Pancreas (tissue), 10 donors: ENCODE measurements around the gene WFDC10B. TPM values are rescaled to one million over a fixed set of nuclear protein-coding genes. Genes with fewer than 3 reads are reported as not detected.
"Not testable (repeated sequence)": the region's sequence is repeated elsewhere in the genome, so short reads cannot be mapped to it uniquely, and the experiment has no call there.

Experiments used
- ATAC-seq, 4 donors: fragments of 200-7000 bp; cut with Tn5 transposase; one replicate each; pipeline versions ENCODE4 v1.8.0 to v1.9.1; 2020; ENCODE audit warnings: mild to moderate bottlenecking in 4 of 4, moderate library complexity in 4 of 4
- DNase-seq, 6 donors: peaks; one replicate each; pipeline ENCODE4 v3.0.0-alpha.2; 2020
- FAIRE-seq: peaks from 2 replicates; lab custom pipeline; 2012; peaks lifted over from hg19 to GRCh38; lab: Jason Lieb, UNC
- H3K27ac ChIP-seq, 4 donors: fragments of 200-600 bp; sonication (generic); 1 replicate in 3 of 4; 2 replicates in 1 of 4; pipeline versions ENCODE4 v1.5.0 to v1.8.0; 2020
- H3K27me3 ChIP-seq, 4 donors: fragments of 200-600 bp; one replicate each; pipeline ENCODE4 v1.8.0; 2021
- H3K36me3 ChIP-seq, 3 donors: fragments of 200-600 bp; sonication (generic) in 1 of 3; one replicate each; pipeline versions ENCODE4 v1.5.0 to v1.8.0; 2020 to 2021
- H3K4me1 ChIP-seq, 3 donors: fragments of 200-600 bp; one replicate each; pipeline ENCODE4 v1.8.0; 2021
- H3K4me3 ChIP-seq, 4 donors: fragments of 200-600 bp; sonication (generic) in 2 of 4; one replicate each; pipeline versions ENCODE4 v1.5.0 to v1.8.0; 2020 to 2021
- H3K9me3 ChIP-seq, 4 donors: fragments of 200-600 bp; one replicate each; pipeline ENCODE4 v1.8.0; 2021
- whole genome bisulfite sequencing, 2 donors: extraction: QIAGEN DNeasy Blood & Tissue Kit; methylation state at CpG; one replicate each; pipeline ENCODE4 v1.1.7; 2013; 5-methylcytosine and 5-hydroxymethylcytosine counted together
- intact Hi-C, 3 donors: fragments of 100-400 bp; cut with DNase I; formaldehyde crosslinking; loops; one replicate each; pipeline versions ENCODE4 v1.11.1 to v1.14.2; 2022
- polyA plus RNA-seq, 2 donors: library from polyadenylated mRNA; stranded (reverse); fragments of 200-250 nt; gene quantifications; one replicate each; pipeline ENCODE4 v1.2.3, GENCODE V29; 2013
- total RNA-seq, 6 donors: library from RNA; stranded (reverse); fragmentation: NEBNext Ultra II Directional in 4 of 6; extraction: Animal tissue kit (Norgen Biotek cat#: 25700) in 4 of 6; gene quantifications; one replicate each; pipeline versions ENCODE4 v1.2.1 to v1.2.4, GENCODE V29; 2021 to 2023
- TF ChIP-seq, protein P1 (sequence below), 4 donors: fragments of 200-600 bp; sonication (generic) in 3 of 4; IDR thresholded peaks; one replicate each; pipeline versions ENCODE4 v1.5.0 to v1.8.0; 2021; ENCODE audit warnings: antibody characterized with exemption in 4 of 4
- donor health status: healthy with polysubstance abuse.
- donor health status: DM: no; HTN: no; CAD: no; lungs with moderate emphysema.
- donor health status: DM: no; HTN: no; CAD: no.
- donor health status: control.
- donor health status: control.
- donor health status: Bipolar disorder and iron deficiency.
- donor health status: DM: yes; HTN: yes; CAD: no.
- donor health status: DM: no; HTN: no; CAD: no.
- donor health status: DM: no; HTN: no; CAD: no.
- donor health status: DM: yes; HTN: yes; CAD: no.

WFDC10B gene
- total and polyA plus RNA-seq, 8 donors = not detected

DNA sequence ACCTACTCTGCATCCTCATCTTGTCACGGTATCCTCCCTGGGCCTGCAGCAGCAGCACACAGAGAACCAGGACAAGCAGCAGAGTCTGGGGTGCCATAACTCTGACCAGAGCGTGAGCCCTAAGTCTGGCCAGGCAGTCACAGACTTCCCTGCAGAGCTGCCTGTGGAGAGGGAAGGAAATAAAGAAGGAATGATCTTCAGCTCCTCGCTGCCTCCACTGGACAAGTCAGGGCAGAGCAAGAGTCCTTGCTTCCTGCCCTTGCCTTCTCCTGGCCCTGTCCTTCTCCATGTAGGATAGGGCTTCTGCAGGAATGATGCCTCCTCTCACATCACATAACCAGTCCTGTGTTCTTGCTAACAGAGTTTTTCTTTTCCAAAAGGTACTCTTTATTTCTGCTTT lies 18.9 kb downstream of the WFDC10B start:
- Histone ChIP-seq H3K27ac (no peak overlapping the region), H3K9me3 (no peaks in the 10 kb centered on the region), H3K27me3 (no peaks in the 10 kb centered on the region), H3K36me3 (no peaks in the 10 kb centered on the region), H3K4me1 (no peaks in the 10 kb centered on the region), H3K4me3 (no peak overlapping the region)
- no peak for FAIRE-seq
- TF ChIP-seq, protein P1, sequence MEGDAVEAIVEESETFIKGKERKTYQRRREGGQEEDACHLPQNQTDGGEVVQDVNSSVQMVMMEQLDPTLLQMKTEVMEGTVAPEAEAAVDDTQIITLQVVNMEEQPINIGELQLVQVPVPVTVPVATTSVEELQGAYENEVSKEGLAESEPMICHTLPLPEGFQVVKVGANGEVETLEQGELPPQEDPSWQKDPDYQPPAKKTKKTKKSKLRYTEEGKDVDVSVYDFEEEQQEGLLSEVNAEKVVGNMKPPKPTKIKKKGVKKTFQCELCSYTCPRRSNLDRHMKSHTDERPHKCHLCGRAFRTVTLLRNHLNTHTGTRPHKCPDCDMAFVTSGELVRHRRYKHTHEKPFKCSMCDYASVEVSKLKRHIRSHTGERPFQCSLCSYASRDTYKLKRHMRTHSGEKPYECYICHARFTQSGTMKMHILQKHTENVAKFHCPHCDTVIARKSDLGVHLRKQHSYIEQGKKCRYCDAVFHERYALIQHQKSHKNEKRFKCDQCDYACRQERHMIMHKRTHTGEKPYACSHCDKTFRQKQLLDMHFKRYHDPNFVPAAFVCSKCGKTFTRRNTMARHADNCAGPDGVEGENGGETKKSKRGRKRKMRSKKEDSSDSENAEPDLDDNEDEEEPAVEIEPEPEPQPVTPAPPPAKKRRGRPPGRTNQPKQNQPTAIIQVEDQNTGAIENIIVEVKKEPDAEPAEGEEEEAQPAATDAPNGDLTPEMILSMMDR (IDR thresholded peaks at IDR 0.05) = no peak
- 56 to 75% methylated on average over 3 of the region's 3 CpGs for WGBS, 2 donors
- DNase-seq = no peak
- intact Hi-C loops = no loop called here
- ATAC-seq = peak in 1 of 4 donors; percentile 35

DNA sequence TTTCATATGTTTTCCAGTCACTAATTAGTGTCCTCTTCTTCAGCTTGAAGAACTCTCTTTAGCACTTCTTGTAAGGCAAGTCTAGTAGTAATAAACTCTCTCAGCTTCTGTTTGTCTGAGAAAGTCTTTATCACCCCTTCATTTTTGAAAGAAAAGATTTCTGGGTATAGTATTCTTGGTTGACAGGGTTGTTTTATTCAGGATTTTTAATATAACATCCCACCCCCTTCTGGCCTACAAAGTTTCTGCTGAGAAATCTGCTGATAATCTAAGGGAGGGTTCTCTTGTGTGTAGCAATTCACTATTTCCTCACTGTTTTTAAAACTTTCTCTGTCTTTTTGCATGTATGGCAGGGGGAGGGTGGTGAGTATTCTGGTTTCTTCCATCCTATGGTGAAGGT lies 25.2 kb downstream of the WFDC10B start:
- intact Hi-C loops = no loop called here
- ATAC-seq (no peak), DNase-seq (no peak), FAIRE-seq (no peak)
- TF ChIP-seq, protein P1 (IDR thresholded peaks at IDR 0.05) = no peak
- no peaks in the 10 kb centered on the region for H3K36me3 ChIP-seq
- no peaks in the 10 kb centered on the region for H3K9me3 ChIP-seq
- no peak overlapping the region for H3K4me3 ChIP-seq
- H3K4me1 ChIP-seq = no peaks in the 10 kb centered on the region
- H3K27me3 ChIP-seq = no peaks in the 10 kb centered on the region
- H3K27ac ChIP-seq = no peak overlapping the region

DNA sequence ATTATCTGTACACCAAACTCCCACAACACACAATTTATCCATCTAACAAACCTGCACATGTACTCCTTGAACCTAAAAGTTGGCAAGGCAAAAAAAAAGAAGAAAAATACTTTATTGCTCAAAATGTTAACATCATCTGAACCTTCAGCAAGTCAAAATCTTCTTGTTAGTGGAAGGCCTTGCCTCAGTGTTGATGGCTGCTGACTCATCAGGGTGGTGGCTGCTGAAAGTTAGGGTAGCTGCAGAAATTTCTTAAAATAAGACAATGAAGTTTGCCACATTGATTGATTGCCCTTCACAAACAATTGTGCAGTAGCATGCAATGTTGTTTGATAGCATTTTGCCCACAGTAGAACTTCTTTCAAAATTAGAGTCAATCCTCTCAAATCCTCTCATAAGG lies 32.1 kb downstream of the WFDC10B start:
- Histone ChIP-seq H3K9me3 (no peaks in the 10 kb centered on the region), H3K4me1 (no peaks in the 10 kb centered on the region), H3K27me3 (no peaks in the 10 kb centered on the region), H3K27ac (no peak overlapping the region), H3K4me3 (no peak overlapping the region), H3K36me3 (no peaks in the 10 kb centered on the region)
- no peak for DNase-seq
- no peak for FAIRE-seq
- TF ChIP-seq, protein P1 (IDR thresholded peaks at IDR 0.05) = no peak
- ATAC-seq = no peak
- intact Hi-C loops = no loop called here

DNA sequence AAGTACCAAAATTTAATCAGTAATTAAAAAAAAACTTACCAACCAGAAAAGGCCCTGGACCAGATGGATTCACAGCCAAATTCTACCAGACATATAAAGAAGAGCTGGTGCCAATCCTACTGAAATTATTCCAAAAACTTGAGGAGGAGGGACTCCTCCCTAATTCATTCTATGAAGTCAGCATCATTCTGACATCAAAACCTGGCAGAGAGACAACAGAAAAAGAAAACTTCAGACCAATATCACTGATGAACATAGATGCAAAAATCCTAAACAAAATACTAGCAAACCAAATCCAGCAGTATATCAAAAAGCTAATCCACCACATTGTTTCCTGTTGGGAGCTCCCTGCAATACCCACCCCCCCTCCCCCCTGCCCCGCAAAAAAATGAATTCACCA lies 34.7 kb downstream of the WFDC10B start, which contains the start of gene WFDC11:
TSS of gene WFDC11 (minus strand) at position 101 of the 400 bp plus-strand sequence. CDS start 19,639 bp downstream, outside the sequence.
- no peak for FAIRE-seq
- intact Hi-C loops = no loop called here

DNA sequence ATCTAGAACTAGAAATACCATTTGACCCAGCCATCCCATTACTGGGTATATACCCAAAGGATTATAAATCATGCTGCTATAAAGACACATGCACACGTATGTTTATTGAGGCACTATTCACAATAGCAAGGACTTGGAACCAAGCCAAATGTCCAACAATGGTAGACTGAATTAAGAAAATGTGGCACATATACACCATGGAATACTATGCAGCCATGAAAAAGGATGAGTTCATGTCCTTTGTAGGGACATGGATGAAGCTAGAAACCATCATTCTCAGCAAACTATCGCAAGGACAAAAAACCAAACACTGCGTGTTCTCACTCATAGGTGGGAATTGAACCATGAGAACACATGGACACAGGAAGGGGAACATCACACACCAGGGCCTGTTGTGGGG lies 47.8 kb downstream of the WFDC10B start:
- ATAC-seq, FAIRE-seq, intact Hi-C loops: not testable (repeated sequence)

More for the DNA sequence above, 34.7 kb downstream of the WFDC10B start, which contains the start of gene WFDC11:
- Histone ChIP-seq H3K27ac (no peak within 1 kb of the TSS), H3K36me3 (no peaks in the 10 kb centered on the region), H3K27me3 (no peaks in the 10 kb centered on the region), H3K9me3 (no peaks in the 10 kb centered on the region), H3K4me1 (no peaks in the 10 kb centered on the region), H3K4me3 (no peak within 1 kb of the TSS)
- TF ChIP-seq, protein P1 (IDR thresholded peaks at IDR 0.05) = no peak
- no peak for DNase-seq
- 60 to 61% methylated on average over 1 of the region's 1 CpG for WGBS, 2 donors
- ATAC-seq = no peak

DNA sequence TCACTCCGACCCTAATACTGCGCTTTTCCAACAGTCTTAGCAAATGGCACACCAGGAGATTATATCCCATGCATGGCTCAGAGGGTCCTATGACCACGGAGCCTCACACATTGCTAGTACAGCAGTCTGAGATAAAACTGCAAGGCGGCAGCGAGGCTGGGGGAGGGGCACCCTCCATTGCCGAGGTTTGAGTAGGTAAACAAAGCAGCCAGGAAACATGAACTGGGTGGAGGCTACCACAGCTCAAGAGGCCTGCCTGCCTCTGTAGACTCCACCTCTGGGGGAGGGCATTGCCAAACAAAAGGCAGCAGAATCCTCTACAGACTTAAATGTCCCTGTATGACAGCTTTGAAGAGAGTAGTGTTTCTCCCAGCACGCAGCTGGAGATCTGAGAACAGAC lies 53.1 kb downstream of the WFDC10B start:
- FAIRE-seq, intact Hi-C loops: not testable (repeated sequence)
- 72 to 81% methylated on average over 7 of the region's 7 CpGs for WGBS, 2 donors

More for the DNA sequence above, 47.8 kb downstream of the WFDC10B start:
- not testable (repeated sequence) for H3K4me1 ChIP-seq, H3K27ac ChIP-seq, H3K9me3 ChIP-seq, H3K36me3 ChIP-seq, DNase-seq, H3K27me3 ChIP-seq, H3K4me3 ChIP-seq
- 33 to 87% methylated on average over 1 to 3 of the region's 3 CpGs for WGBS, 2 donors

More for the DNA sequence above, 53.1 kb downstream of the WFDC10B start:
- H3K27me3 ChIP-seq, H3K9me3 ChIP-seq, H3K4me3 ChIP-seq, ATAC-seq, H3K27ac ChIP-seq, DNase-seq, H3K4me1 ChIP-seq, H3K36me3 ChIP-seq: not testable (repeated sequence)
